SU-DHL-6 (cell line): ENCODE results near the gene CTDSPL.

Source experiments
- H2AFZ ChIP-seq: fragments of 200-600 bp; sonication (generic); 2 replicates; pipeline ENCODE4 v1.6.1; 2014; ENCODE audit warnings: low read depth, mild to moderate bottlenecking, moderate library complexity, mixed read lengths, antibody characterized with exemption, low read length; ENCODE audit not compliant: severe bottlenecking
- H3F3A ChIP-seq: fragments of 200-600 bp; shearing (Covaris generic); 2 replicates; pipeline ENCODE4 v1.6.0; 2016; ENCODE audit warnings: antibody characterized with exemption, mild to moderate bottlenecking; ENCODE audit not compliant: insufficient read depth
- H3K27ac ChIP-seq: fragments of 200-600 bp; sonication (generic); 2 replicates; pipeline ENCODE4 v1.5.1; 2016; ENCODE audit warnings: low read depth, mild to moderate bottlenecking, low read length, moderate library complexity, mixed read lengths
- H3K27me3 ChIP-seq: fragments of 200-600 bp; sonication (generic), shearing (Covaris generic); 2 replicates; pipeline ENCODE4 v1.6.0; 2014; ENCODE audit warnings: mild to moderate bottlenecking, low read length
- H3K36me3 ChIP-seq: fragments of 200-600 bp; sonication (generic); 2 replicates; pipeline ENCODE4 v1.6.1; 2014; ENCODE audit warnings: mild to moderate bottlenecking, low read length, mixed read lengths
- H3K4me2 ChIP-seq: fragments of 300-600, 200-600 bp; shearing (Covaris generic), sonication (generic); 2 replicates; pipeline ENCODE4 v1.6.0; 2014; ENCODE audit warnings: low read length, low read depth, mild to moderate bottlenecking; ENCODE audit not compliant: poor library complexity, severe bottlenecking
- H3K4me3 ChIP-seq: fragments of 200-600 bp; sonication (generic); 2 replicates; pipeline ENCODE4 v1.5.1; 2014; ENCODE audit warnings: antibody characterized with exemption, low read length, mild to moderate bottlenecking, mixed read lengths; ENCODE audit not compliant: insufficient read depth, poor library complexity, severe bottlenecking
- H3K79me2 ChIP-seq: fragments of 200-600 bp; sonication (generic); 2 replicates; pipeline ENCODE4 v1.6.1; 2014; ENCODE audit warnings: mild to moderate bottlenecking, low read length, moderate library complexity; ENCODE audit not compliant: insufficient read depth
- H3K9ac ChIP-seq: fragments of 200-600 bp; sonication (generic); 2 replicates; pipeline ENCODE4 v1.7.0; 2014; ENCODE audit warnings: mild to moderate bottlenecking, low read length
- H3K9me2 ChIP-seq: fragments of 200-600 bp; sonication (generic); replicated peaks from 2 replicates; pipeline ENCODE4 v1.6.1; 2014; ENCODE audit warnings: low read length; ENCODE audit not compliant: insufficient read depth
- H3K9me3 ChIP-seq: fragments of 200-600 bp; sonication (generic); 2 replicates; pipeline ENCODE4 v1.6.1; 2014; ENCODE audit warnings: low read length, mixed read lengths; ENCODE audit not compliant: insufficient read depth
- H4K20me1 ChIP-seq: fragments of 200-600 bp; sonication (generic); 2 replicates; pipeline ENCODE4 v1.6.1; 2014; ENCODE audit warnings: low read depth, mild to moderate bottlenecking, antibody characterized with exemption, low read length, moderate library complexity, mixed read lengths
- EZH2phosphoT487 ChIP-seq: fragments of 200-600 bp; sonication (generic), shearing (Covaris generic); conservative IDR thresholded peaks from 2 replicates; pipeline ENCODE4 v1.6.1; 2018; ENCODE audit warnings: mild to moderate bottlenecking, antibody characterized with exemption, low read length, moderate library complexity, mixed read lengths
- TF ChIP-seq, protein P1 (sequence below): fragments of 200-600 bp; sonication (generic); IDR thresholded peaks from one replicate; pipeline ENCODE4 v1.5.1; 2017; ENCODE audit warnings: antibody characterized with exemption, mild to moderate bottlenecking, low read length, moderate library complexity; ENCODE audit not compliant: insufficient read depth, poor library complexity, severe bottlenecking

Gene CTDSPL

DNA sequence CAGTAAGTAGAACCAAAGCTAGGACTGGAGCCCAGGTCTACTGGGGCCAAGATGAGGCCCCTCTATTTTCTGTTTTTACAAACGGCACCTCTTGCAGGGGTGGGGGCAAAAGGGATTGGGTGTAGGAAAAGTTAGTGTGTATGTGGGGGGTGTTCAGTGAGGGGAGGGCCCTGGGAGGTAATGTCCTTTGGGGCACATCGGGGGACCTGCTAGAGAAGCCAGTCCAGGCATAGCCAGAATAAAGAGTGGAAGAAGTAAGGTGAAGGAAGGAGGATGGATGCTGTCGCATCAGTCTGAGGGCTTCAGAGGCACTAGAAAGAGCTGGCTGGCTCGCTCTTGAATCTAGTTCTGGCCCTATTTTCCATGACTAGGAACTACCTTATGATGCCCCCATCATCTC is 165.2 kb downstream of the CTDSPL start:
- Histone ChIP-seq H3K27ac (no peak overlapping the region), H3K9ac (no peak overlapping the region), H3K4me3 (no peak overlapping the region), H3K9me2 (no peaks in the 10 kb centered on the region), H3K79me2 (no peaks in the 10 kb centered on the region), H3K9me3 (no peaks in the 10 kb centered on the region), H2AFZ (no peak overlapping the region), H3F3A (peaks cover 17% of the 10 kb centered on the region), H4K20me1 (no peaks in the 10 kb centered on the region), H3K36me3 (no peaks in the 10 kb centered on the region), H3K4me2 (no peak overlapping the region), H3K27me3 (no peaks in the 10 kb centered on the region)
- TF ChIP-seq, protein P1, sequence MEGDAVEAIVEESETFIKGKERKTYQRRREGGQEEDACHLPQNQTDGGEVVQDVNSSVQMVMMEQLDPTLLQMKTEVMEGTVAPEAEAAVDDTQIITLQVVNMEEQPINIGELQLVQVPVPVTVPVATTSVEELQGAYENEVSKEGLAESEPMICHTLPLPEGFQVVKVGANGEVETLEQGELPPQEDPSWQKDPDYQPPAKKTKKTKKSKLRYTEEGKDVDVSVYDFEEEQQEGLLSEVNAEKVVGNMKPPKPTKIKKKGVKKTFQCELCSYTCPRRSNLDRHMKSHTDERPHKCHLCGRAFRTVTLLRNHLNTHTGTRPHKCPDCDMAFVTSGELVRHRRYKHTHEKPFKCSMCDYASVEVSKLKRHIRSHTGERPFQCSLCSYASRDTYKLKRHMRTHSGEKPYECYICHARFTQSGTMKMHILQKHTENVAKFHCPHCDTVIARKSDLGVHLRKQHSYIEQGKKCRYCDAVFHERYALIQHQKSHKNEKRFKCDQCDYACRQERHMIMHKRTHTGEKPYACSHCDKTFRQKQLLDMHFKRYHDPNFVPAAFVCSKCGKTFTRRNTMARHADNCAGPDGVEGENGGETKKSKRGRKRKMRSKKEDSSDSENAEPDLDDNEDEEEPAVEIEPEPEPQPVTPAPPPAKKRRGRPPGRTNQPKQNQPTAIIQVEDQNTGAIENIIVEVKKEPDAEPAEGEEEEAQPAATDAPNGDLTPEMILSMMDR = no peak
- TF ChIP-seq EZH2phosphoT487 = no peak

DNA sequence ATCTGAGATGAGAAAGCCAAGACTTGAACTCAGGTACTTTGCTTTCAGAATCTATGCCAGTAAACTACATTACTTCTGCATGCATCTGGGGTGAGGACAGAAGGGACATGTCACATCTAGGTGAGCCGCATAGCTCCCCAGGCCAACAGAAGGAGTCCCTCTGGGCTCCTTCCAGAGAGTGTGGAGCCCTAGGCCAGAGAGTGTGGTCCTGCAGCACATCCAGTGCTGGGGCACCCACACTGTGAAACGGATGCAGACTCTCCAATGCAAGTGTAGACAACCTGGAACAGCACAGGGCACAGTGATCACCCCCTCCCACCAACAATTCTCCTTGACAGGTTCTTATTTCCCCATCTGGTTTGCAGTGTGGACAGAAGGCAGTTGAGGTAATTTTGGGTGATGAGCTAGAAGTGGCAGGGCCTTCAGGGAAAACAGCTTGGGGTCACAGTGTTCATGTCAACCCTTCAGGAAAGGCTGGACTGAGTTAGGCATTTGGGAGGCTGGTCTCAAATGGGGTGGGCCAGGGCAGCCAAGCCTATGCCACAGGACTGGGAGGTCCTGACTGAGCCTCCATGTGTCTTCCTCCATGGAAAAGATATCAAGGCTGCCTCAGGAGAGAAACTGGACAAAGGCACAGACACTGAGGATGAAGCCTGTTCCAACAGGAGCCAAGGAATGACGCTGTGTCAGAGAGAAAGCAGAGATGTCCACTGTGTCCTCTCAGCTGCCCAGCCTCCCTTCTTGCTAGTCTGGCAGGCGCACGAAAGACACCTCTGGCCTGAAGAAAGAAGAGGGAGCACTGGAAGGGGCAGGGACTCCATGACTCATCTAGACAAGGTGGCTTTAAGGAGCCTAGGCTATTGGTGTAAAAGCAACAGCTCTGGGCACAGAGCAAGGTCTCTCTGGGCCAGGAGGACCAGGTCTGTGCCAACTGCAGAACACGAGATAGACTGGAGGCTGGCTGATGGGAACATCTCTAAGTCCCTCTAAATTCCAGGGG is 166.1 kb downstream of the CTDSPL start:
- no peaks in the 10 kb centered on the region for H3K27me3 ChIP-seq
- TF ChIP-seq, protein P1 = no peak
- TF ChIP-seq EZH2phosphoT487 = no peak
- H3K9me3 ChIP-seq = no peaks in the 10 kb centered on the region
- no peak overlapping the region for H3K4me3 ChIP-seq
- H4K20me1 ChIP-seq = no peaks in the 10 kb centered on the region
- no peaks in the 10 kb centered on the region for H3K9me2 ChIP-seq
- peaks cover 17% of the 10 kb centered on the region for H3F3A ChIP-seq
- no peaks in the 10 kb centered on the region for H3K79me2 ChIP-seq
- H3K4me2 ChIP-seq = no peak overlapping the region
- H3K36me3 ChIP-seq = no peaks in the 10 kb centered on the region
- no peak overlapping the region for H3K27ac ChIP-seq
- no peak overlapping the region for H3K9ac ChIP-seq
- H2AFZ ChIP-seq = no peak overlapping the region

DNA sequence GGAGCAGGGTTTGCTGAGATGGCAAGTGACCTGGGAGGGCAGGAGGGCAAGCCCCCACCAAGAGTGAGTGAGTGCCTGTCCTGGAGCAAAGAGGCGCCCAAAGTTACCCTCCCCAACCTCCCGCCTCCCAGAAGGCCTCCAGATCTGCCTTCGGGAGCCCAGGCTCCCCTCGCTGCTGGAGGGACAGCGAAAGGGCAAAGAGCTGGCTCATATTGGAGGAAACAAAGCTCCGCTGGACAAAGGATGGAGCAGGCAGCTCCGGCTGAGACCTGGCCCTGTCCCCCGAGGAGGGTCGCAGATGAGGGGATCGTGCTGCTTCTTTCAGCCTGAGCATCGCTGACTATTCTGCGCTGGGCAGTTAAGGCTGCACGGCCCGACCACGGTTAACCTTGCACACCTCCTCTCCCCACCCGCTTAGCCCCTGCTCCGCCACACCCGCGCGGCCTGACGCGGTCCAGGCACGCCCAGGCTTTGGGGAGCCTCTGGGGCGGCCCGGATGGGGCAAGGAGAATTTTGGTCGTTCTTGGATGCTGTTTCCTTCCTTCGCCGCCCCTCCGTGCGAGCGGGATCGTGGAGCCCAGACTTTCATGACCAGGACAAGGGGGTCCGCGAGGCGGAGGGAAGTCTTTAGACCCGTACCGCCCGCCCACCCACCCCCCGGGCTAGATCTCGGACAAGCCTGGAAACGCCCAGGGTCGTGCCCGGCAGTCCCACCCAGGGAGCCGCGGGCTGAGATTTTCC is 167.1 kb downstream of the CTDSPL start:
- no peaks in the 10 kb centered on the region for H3K9me3 ChIP-seq
- H3K27me3 ChIP-seq = no peaks in the 10 kb centered on the region
- H3K4me3 ChIP-seq = no peak overlapping the region
- H3K9me2 ChIP-seq = no peaks in the 10 kb centered on the region
- TF ChIP-seq, protein P1 = no peak
- no peak for TF ChIP-seq EZH2phosphoT487
- no peaks in the 10 kb centered on the region for H3K36me3 ChIP-seq
- H3K9ac ChIP-seq = no peak overlapping the region
- H4K20me1 ChIP-seq = no peaks in the 10 kb centered on the region
- H3K79me2 ChIP-seq = no peaks in the 10 kb centered on the region
- no peak overlapping the region for H3K4me2 ChIP-seq
- H2AFZ ChIP-seq = no peak overlapping the region
- no peak overlapping the region for H3K27ac ChIP-seq
- peaks cover 10% of the 10 kb centered on the region for H3F3A ChIP-seq
